Heart left ventricle (tissue), 13 donors: Measurements from ENCODE around the gene SORCS2.

Source experiments
- CTCF ChIP-seq, 12 donors: fragments of 200-600 bp; sonication (generic) in 4 of 12; IDR thresholded peaks; one replicate each; pipeline versions ENCODE4 v1.5.0 to v1.8.0; 2018 to 2022; ENCODE audit warnings: antibody characterized with exemption in 12 of 12, mild to moderate bottlenecking in 5 of 12
- POLR2A ChIP-seq, 2 donors: fragments of 450-650 bp; IDR thresholded peaks; one replicate each; pipeline ENCODE4 v1.6.1; 2017; ENCODE audit warnings: antibody characterized with exemption in 2 of 2, mild to moderate bottlenecking in 2 of 2, moderate library complexity in 2 of 2
- donor health status: ischemic (EF 13 %, LVEDD 7.1; RV severe dilation, severe dysfunction).
- donor health status: DM: no; HTN: yes; CAD: no.
- donor health status: DM: no; HTN: no; CAD: no.
- donor health status: ischemic (EF 25% LVEDD 6.9; RV normal size, moderate dysfunction).
- donor health status: ischemic (EF 25% LVEDD 5.7; RV mildly dilated, moderate dysfunction).
- donor health status: ischemic (EF 35%, LVEDD 5.7; RV mildly dilated, moderate dysfunction).
- donor health status: nonischemic (EF 11% LVEDD 7.7; RV severe dilation, severe dysfunction).
- donor health status: DM: yes; HTN: yes; CAD: no.
- donor health status: PGD.
- donor health status: ischemic (EF 29% LVEDD 5.4; RV normal size, mild dysfunction).
- donor health status: nonischemic (EF 23%, LVEDD 6.1; RV moderate dilation, normal function).

- TF ChIP-seq CTCF (IDR thresholded peaks at IDR 0.05) (no peak), POLR2A (IDR thresholded peaks at IDR 0.05) (no peak)
These were observed 437.3 kb downstream of the SORCS2 start for GRCh38 chr4:7629501-7630254.
